ENCODE data around the gene GRIK4.

GRIK4 gene

DNA sequence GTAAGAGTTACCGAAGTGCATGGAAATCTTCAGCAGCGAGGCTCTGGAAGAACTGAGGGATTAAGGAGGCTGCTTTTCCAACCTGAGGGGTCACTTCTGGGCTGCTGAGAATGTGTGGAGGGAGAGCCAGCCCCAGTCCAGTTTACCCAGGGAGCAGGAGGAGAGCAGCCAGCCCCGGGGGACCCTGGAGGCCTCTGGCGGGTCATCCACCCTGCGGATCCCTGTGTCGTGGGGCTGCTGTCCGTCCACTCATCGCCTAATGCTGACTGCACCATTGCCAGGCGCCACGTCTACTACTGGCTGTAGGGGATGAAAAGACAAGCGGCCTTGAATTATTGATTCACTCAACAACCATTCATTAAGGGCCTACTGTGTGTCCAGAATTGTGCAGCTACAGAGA, 283.6 kb downstream of the GRIK4 start:
- TF ChIP-seq, protein P1, sequence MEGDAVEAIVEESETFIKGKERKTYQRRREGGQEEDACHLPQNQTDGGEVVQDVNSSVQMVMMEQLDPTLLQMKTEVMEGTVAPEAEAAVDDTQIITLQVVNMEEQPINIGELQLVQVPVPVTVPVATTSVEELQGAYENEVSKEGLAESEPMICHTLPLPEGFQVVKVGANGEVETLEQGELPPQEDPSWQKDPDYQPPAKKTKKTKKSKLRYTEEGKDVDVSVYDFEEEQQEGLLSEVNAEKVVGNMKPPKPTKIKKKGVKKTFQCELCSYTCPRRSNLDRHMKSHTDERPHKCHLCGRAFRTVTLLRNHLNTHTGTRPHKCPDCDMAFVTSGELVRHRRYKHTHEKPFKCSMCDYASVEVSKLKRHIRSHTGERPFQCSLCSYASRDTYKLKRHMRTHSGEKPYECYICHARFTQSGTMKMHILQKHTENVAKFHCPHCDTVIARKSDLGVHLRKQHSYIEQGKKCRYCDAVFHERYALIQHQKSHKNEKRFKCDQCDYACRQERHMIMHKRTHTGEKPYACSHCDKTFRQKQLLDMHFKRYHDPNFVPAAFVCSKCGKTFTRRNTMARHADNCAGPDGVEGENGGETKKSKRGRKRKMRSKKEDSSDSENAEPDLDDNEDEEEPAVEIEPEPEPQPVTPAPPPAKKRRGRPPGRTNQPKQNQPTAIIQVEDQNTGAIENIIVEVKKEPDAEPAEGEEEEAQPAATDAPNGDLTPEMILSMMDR (IDR thresholded peaks at IDR 0.05; ENCODE audit: low read depth, low read length, missing control alignments) = no peak
- DNase-seq (ENCODE audit: low read depth) = no peak

DNA sequence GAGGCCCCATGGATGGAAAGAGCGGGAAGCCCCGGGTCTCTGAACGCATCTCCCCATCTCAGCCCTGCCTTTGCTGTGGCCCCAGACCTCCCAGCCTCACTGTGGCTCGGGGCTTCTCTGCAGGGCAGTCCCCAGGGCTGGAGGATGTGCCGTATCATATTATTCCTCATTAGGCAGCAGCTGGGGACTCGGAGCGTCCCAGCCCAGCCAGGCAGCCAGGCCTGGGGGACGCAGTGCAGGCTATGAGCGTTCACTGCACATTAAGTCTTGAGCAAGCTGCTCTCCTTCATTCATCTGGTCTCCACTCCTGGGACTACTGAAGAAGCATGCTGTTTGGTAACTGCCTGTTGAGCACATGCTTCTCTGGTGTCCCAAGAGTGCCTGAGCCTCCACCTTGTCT, 285.6 kb downstream of the GRIK4 start:
- DNase-seq (ENCODE audit: low read depth) = no peak
- H3K4me3 ChIP-seq (ENCODE audit: low read depth, low read length) = no peak overlapping the region
- TF ChIP-seq, protein P1 (IDR thresholded peaks at IDR 0.05; ENCODE audit: low read depth, low read length, missing control alignments) = no peak

More for the DNA sequence above, 283.6 kb downstream of the GRIK4 start:
- H3K4me3 ChIP-seq (ENCODE audit: low read depth, low read length) = no peak overlapping the region

GRCh38 chr11:120798854-120799253, 287.3 kb downstream of the GRIK4 start:
- TF ChIP-seq, protein P1 (IDR thresholded peaks at IDR 0.05; ENCODE audit: low read depth, low read length, missing control alignments) = no peak
- H3K4me3 ChIP-seq (ENCODE audit: low read depth, low read length) = no peak overlapping the region
- no peak for DNase-seq (ENCODE audit: low read depth)

- no peak for DNase-seq (ENCODE audit: low read depth)
- no peak overlapping the region for H3K4me3 ChIP-seq (ENCODE audit: low read depth, low read length)
- TF ChIP-seq, protein P1 (IDR thresholded peaks at IDR 0.05; ENCODE audit: low read depth, low read length, missing control alignments) = no peak
Observed at GRCh38 chr11:120800206-120800605, 288.7 kb downstream of the GRIK4 start.

- DNase-seq (ENCODE audit: low read depth) = peak; percentile 15
- no peak overlapping the region for H3K4me3 ChIP-seq (ENCODE audit: low read depth, low read length)
- TF ChIP-seq, protein P1 (IDR thresholded peaks at IDR 0.05; ENCODE audit: low read depth, low read length, missing control alignments) = peak; percentile 96
Observed at GRCh38 chr11:120801801-120802689, 290.5 kb downstream of the GRIK4 start.

DNA sequence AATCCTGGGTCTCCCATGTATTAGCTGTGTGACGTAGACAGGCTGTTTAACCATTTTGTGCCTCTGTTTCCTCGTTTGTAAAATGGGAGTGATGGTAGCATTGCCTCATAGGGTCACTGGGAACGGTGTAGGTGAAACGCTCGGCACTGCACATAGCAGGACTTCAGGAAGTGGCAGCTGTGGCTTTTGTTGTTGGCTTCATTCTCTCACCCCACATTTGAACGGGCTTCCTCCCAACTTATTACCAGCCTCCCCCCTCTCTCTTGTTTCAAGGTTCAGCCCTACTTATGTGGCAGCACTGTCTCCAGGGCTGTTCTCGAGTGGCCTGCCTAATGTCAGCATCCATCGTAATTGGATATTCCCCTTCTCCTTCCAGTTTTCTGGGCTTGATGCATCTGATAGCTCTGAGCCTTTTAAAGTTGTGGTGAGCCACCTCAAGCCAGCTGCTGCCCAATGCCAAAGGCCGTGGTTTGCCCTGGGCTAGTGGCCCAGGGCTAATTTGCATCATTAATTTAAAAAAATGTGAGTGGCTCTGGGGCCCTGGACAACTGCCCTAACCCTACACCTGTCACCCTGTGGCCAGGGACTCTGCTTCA, 294.5 kb downstream of the GRIK4 start:
- no peak overlapping the region for H3K4me3 ChIP-seq (ENCODE audit: low read depth, low read length)
- TF ChIP-seq, protein P1 (IDR thresholded peaks at IDR 0.05; ENCODE audit: low read depth, low read length, missing control alignments) = no peak
- DNase-seq (ENCODE audit: low read depth) = no peak
